ACC112 (cell line): ENCODE results near the gene FAM90A26.
"Not testable (repeated sequence)": the region's sequence is repeated elsewhere in the genome, so short reads cannot be mapped to it uniquely, and the experiment has no call there.

Source experiments
- H2AFZ ChIP-seq: fragments of 200-600 bp; sonication (generic); one replicate; pipeline ENCODE4 v1.6.0; 2017; ENCODE audit warnings: antibody characterized with exemption, low read length; ENCODE audit not compliant: unreplicated experiment
- H3K27ac ChIP-seq: fragments of 200-600 bp; sonication (generic); 2 replicates; pipeline ENCODE4 v1.5.1; 2014; ENCODE audit warnings: low read depth, mild to moderate bottlenecking, antibody characterized with exemption, low read length, moderate library complexity
- H3K27me3 ChIP-seq: fragments of 200-600 bp; sonication (generic); 2 replicates; pipeline ENCODE4 v1.6.1; 2014; ENCODE audit warnings: mild to moderate bottlenecking, antibody characterized with exemption, low read length, moderate library complexity, mixed read lengths; ENCODE audit not compliant: insufficient read depth
- H3K36me3 ChIP-seq: fragments of 200-600 bp; sonication (generic); 2 replicates; pipeline ENCODE4 v1.6.1; 2016; ENCODE audit warnings: mild to moderate bottlenecking, antibody characterized with exemption, low read length, moderate library complexity, mixed read lengths; ENCODE audit not compliant: insufficient read depth
- H3K4me1 ChIP-seq: fragments of 200-600 bp; sonication (generic); one replicate; pipeline ENCODE4 v1.6.1; 2016; ENCODE audit warnings: low read length, mixed read lengths; ENCODE audit not compliant: insufficient read depth, unreplicated experiment, control insufficient read depth
- H3K4me3 ChIP-seq: fragments of 200-600 bp; sonication (generic); 2 replicates; pipeline ENCODE4 v1.5.1; 2014; ENCODE audit warnings: mild to moderate bottlenecking, low read depth, low read length
- H3K79me2 ChIP-seq: fragments of 200-600 bp; sonication (generic); one replicate; pipeline ENCODE4 v1.6.0; 2016; ENCODE audit warnings: low read length; ENCODE audit not compliant: control insufficient read depth, unreplicated experiment, insufficient read depth

FAM90A26 gene

GRCh38 chr4:9160046-9160445 is 10.2 kb upstream of the FAM90A26 start:
- H3K79me2 ChIP-seq, H2AFZ ChIP-seq, H3K4me1 ChIP-seq: not testable (repeated sequence)

DNA sequence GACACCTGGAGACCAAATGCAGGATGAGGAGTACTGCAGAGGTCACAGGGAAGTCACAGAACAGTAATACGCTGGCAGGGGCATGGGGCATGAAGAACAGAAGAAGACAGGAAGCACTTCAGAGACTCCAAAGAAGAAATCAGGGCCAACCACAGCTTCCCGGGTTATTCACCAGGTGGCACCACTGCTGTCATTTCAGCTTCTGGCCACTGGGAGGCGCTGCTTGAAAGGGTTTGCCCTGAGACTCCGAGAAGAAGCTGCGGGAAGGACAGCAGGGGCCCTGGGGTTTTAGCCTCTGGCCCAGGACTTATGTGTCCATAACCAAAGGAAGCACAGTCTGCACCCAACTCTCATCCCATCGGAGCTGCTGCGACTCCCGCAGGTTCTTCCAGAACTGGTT is 4.2 kb upstream of the FAM90A26 start:
- not testable (repeated sequence) for H3K27ac ChIP-seq, H3K4me1 ChIP-seq, H3K36me3 ChIP-seq, H3K4me3 ChIP-seq, H3K79me2 ChIP-seq, H3K27me3 ChIP-seq, H2AFZ ChIP-seq

More at GRCh38 chr4:9160046-9160445, 10.2 kb upstream of the FAM90A26 start:
- not testable (repeated sequence) for H3K4me3 ChIP-seq, H3K27ac ChIP-seq, H3K36me3 ChIP-seq, H3K27me3 ChIP-seq

DNA sequence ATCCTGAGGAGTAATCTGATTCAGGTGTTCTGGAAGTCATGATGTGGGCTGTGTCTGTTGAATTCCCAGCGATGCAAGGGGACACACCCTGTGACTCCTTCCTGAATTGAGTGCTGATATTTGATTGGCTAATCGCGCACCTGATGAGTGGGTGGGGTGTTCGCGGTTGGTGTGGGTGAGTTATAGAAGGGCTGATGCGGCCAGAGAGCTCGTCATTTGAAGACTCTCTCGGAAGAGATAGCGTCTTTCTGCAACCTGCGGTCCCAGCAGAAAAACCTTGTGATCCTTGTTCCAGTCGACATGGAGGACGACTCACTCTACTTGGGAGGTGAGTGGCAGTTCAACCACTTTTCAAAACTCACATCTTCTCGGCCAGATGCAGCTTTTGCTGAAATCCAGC is 40.1 kb downstream of the FAM90A26 start, which contains the start of gene USP17L10:
USP17L10 (plus strand) TSS at position 301 of the 400 bp plus-strand sequence; CDS start at position 301, 0 bp downstream.
- not testable (repeated sequence) for H3K27ac ChIP-seq, H3K36me3 ChIP-seq, H3K4me1 ChIP-seq, H3K27me3 ChIP-seq, H3K4me3 ChIP-seq, H3K79me2 ChIP-seq, H2AFZ ChIP-seq

- H2AFZ ChIP-seq, H3K79me2 ChIP-seq, H3K4me1 ChIP-seq, H3K27me3 ChIP-seq, H3K27ac ChIP-seq, H3K36me3 ChIP-seq, H3K4me3 ChIP-seq: not testable (repeated sequence)
Observed at GRCh38 chr4:9214701-9215100, 44.5 kb downstream of the FAM90A26 start.

DNA sequence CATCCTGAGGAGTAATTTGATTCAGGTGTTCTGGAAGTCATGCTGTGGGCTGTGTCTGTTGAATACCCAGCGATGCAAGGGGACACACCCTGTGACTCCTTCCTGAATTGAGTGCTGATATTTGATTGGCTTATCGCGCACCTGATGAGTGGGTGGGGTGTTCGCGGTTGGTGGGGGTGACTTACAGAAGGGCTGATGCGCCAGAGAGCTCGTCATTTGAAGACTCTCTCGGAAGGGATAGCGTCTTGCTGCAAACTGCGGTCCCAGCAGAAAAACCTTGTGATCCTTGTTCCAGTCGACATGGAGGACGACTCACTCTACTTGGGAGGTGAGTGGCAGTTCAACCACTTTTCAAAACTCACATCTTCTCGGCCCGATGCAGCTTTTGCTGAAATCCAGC is 44.9 kb downstream of the FAM90A26 start, which contains the start of gene USP17L11:
USP17L11 (plus strand) TSS at position 301 of the 400 bp plus-strand sequence; CDS start at position 301, 0 bp downstream.
- H2AFZ ChIP-seq, H3K4me1 ChIP-seq, H3K36me3 ChIP-seq, H3K27me3 ChIP-seq, H3K27ac ChIP-seq, H3K79me2 ChIP-seq, H3K4me3 ChIP-seq: not testable (repeated sequence)

- H3K27me3 ChIP-seq, H3K36me3 ChIP-seq, H3K4me3 ChIP-seq, H2AFZ ChIP-seq, H3K27ac ChIP-seq, H3K4me1 ChIP-seq, H3K79me2 ChIP-seq: not testable (repeated sequence)
Observed at GRCh38 chr4:9219852-9220251, 49.6 kb downstream of the FAM90A26 start, which contains the start of gene USP17L12. TSS of gene USP17L12 (plus strand) at chr4:9220152. CDS start at chr4:9220152, 0 bp downstream.

DNA sequence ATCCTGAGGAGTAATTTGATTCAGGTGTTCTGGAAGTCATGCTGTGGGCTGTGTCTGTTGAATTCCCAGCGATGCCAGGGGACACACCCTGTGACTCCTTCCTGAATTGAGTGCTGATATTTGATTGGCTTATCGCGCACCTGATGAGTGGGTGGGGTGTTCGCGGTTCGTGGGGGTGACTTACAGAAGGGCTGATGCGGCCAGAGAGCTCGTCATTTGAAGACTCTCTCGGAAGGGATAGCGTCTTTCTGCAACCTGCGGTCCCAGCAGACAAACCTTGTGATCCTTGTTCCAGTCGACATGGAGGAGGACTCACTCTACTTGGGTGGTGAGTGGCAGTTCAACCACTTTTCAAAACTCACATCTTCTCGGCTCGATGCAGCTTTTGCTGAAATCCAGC is 54.4 kb downstream of the FAM90A26 start, which contains the start of gene USP17L13:
USP17L13 (plus strand) TSS at position 301 of the 400 bp plus-strand sequence; CDS start at position 301, 0 bp downstream.
- H3K27ac ChIP-seq, H3K4me1 ChIP-seq, H3K4me3 ChIP-seq, H2AFZ ChIP-seq, H3K36me3 ChIP-seq, H3K27me3 ChIP-seq, H3K79me2 ChIP-seq: not testable (repeated sequence)
